OCI-LY7 (cell line): ENCODE results near the gene ENO2. TPM values are rescaled to one million over a fixed set of nuclear protein-coding genes. Genes with fewer than 3 reads are reported as not detected.

Experiments
- BruUV-seq: library from RNA; stranded (reverse); fragments of 400-500 nt; replicated peaks from 2 replicates; lab custom pipeline; 2021; lab: Mats Ljungman, UMichigan
- CTCF ChIA-PET: fragments of 300-600 bp; sonication (Branson Sonifier 250); formaldehyde crosslinking; loops from one replicate; lab custom pipeline; 2022; ENCODE audit warnings: antibody characterized with exemption; ENCODE audit not compliant: unreplicated experiment; lab: Charles Lee
- POLR2A ChIA-PET: fragments of 300-600 bp; sonication (Branson Sonifier 250); formaldehyde crosslinking; loops from one replicate; lab custom pipeline; 2022; ENCODE audit warnings: antibody characterized with exemption; lab: Charles Lee
- DNase-seq: peaks from one replicate; pipeline ENCODE4 v3.0.0-alpha.2; 2015; ENCODE audit warnings: low spot score
- H2AFZ ChIP-seq: fragments of 200-600 bp; sonication (generic), shearing (Covaris generic); 2 replicates; pipeline ENCODE4 v1.6.1; 2014; ENCODE audit warnings: mild to moderate bottlenecking, antibody characterized with exemption, low read length, moderate library complexity
- H3K27ac ChIP-seq: fragments of 200-600 bp; sonication (generic); 2 replicates; pipeline ENCODE4 v1.5.1; 2014; ENCODE audit warnings: mixed run types, low read depth, mild to moderate bottlenecking, moderate library complexity, low read length, inconsistent platforms; ENCODE audit not compliant: poor library complexity, severe bottlenecking
- H3K36me3 ChIP-seq: fragments of 200-600 bp; sonication (generic); 2 replicates; pipeline ENCODE4 v1.6.1; 2014; ENCODE audit warnings: mild to moderate bottlenecking, antibody characterized with exemption, low read length, moderate library complexity, mixed read lengths; ENCODE audit not compliant: insufficient read depth
- H3K4me1 ChIP-seq: fragments of 200-600 bp; sonication (generic); 2 replicates; pipeline ENCODE4 v1.5.1; 2014; ENCODE audit warnings: mild to moderate bottlenecking, low read length; ENCODE audit not compliant: insufficient read depth, poor library complexity, severe bottlenecking
- H3K4me2 ChIP-seq: fragments of 200-600 bp; sonication (generic); 2 replicates; pipeline ENCODE4 v1.6.1; 2014; ENCODE audit warnings: mild to moderate bottlenecking, low read length
- H3K4me3 ChIP-seq: fragments of 200-600 bp; sonication (generic); 2 replicates; pipeline ENCODE4 v1.5.1; 2014; ENCODE audit warnings: mild to moderate bottlenecking, low read depth, low read length; ENCODE audit not compliant: poor library complexity, severe bottlenecking
- H3K79me2 ChIP-seq: fragments of 200-600 bp; sonication (generic); 2 replicates; pipeline ENCODE4 v1.6.1; 2016; ENCODE audit warnings: low read depth, mild to moderate bottlenecking, low read length, moderate library complexity, mixed read lengths; ENCODE audit not compliant: insufficient read depth
- H3K9me2 ChIP-seq: fragments of 200-600 bp; sonication (generic); 2 replicates; pipeline ENCODE4 v1.6.1; 2016; ENCODE audit warnings: mild to moderate bottlenecking, low read length, mixed read lengths; ENCODE audit not compliant: insufficient read depth
- H3K9me3 ChIP-seq: fragments of 200-600 bp; sonication (generic); 2 replicates; pipeline ENCODE4 v1.6.1; 2014; ENCODE audit warnings: mild to moderate bottlenecking, mixed run types, low read length, mixed read lengths
- H4K20me1 ChIP-seq: fragments of 200-600 bp; sonication (generic); 2 replicates; pipeline ENCODE4 v1.6.1; 2014; ENCODE audit warnings: mild to moderate bottlenecking, antibody characterized with exemption, low read length, moderate library complexity, mixed read lengths; ENCODE audit not compliant: insufficient read depth
- CTCF ChIP-seq: fragments of 200-600 bp; sonication (generic); conservative IDR thresholded peaks from 2 replicates; pipeline ENCODE4 v1.5.1; 2014; ENCODE audit warnings: mild to moderate bottlenecking, antibody characterized with exemption, low read length, moderate library complexity, mixed read lengths
- EZH2phosphoT487 ChIP-seq: fragments of 200-600 bp; sonication (generic); IDR thresholded peaks from 2 replicates; pipeline ENCODE4 v1.6.1; 2018; ENCODE audit warnings: low read depth, borderline replicate concordance, mild to moderate bottlenecking, mixed run types, antibody characterized with exemption, low read length, moderate library complexity, mixed read lengths
- intact Hi-C: fragments of 100-400 bp; cut with micrococcal nuclease; formaldehyde crosslinking; loops from one replicate; pipeline ENCODE4 v1.10.0; 2022; ENCODE audit not compliant: unreplicated experiment
- total RNA-seq, 2 experiments: library from RNA; depleted of rRNA in 1 of 2; stranded (reverse); fragments of >200 nt in 1 of 2; shearing (Covaris generic) in 1 of 2; gene quantifications; 2 replicates each; pipeline ENCODE4 v1.2.3, GENCODE V29; 2014 to 2022

Gene ENO2
- total RNA-seq, 2 experiments from 2014 or later, result 24.9 to 89.5 TPM

GRCh38 chr12:6941267-6941666 lies 26.9 kb downstream of the ENO2 start:
- Histone ChIP-seq H3K9me3 (no peaks in the 10 kb centered on the region), H3K9me2 (no peaks in the 10 kb centered on the region), H3K27ac (no peak overlapping the region), H3K4me3 (no peak overlapping the region), H3K4me1 (peaks cover 30% of the 10 kb centered on the region), H3K79me2 (peaks cover 14% of the 10 kb centered on the region; the same call in 1 of the 2 replicates), H3K36me3 (no peaks in the 10 kb centered on the region), H3K4me2 (no peak overlapping the region), H2AFZ (no peak overlapping the region), H4K20me1 (no peaks in the 10 kb centered on the region)
- ChIA-PET POLR2A (interaction anchor here (1.0 to 1.1 kb wide), 3 partner anchors 18 to 73 kb away, joined by 3 read pairs; partner anchors contain the start of gene TPI1), CTCF (no interaction called here)
- no peak for DNase-seq
- TF ChIP-seq EZH2phosphoT487 (no peak), CTCF (no peak)
- BruUV-seq, result no TSS peak
- intact Hi-C loops, result no loop called here

- intact Hi-C loops, result no loop called here
Observed at GRCh38 chr12:6941782-6942181, 27.4 kb downstream of the ENO2 start.

More at GRCh38 chr12:6941782-6942181, 27.4 kb downstream of the ENO2 start:
- no peak for TF ChIP-seq CTCF
- TF ChIP-seq EZH2phosphoT487, result no peak
- Histone ChIP-seq H3K4me1 (peaks cover 32% of the 10 kb centered on the region), H3K4me3 (no peak overlapping the region), H3K36me3 (no peaks in the 10 kb centered on the region), H3K4me2 (no peak overlapping the region), H4K20me1 (no peaks in the 10 kb centered on the region), H2AFZ (no peak overlapping the region), H3K79me2 (peaks cover 12% of the 10 kb centered on the region; the same call in 1 of the 2 replicates), H3K9me3 (no peaks in the 10 kb centered on the region), H3K9me2 (no peaks in the 10 kb centered on the region), H3K27ac (no peak overlapping the region)
- BruUV-seq, result no TSS peak
- ChIA-PET POLR2A (interaction anchor here (1.0 to 1.1 kb wide), 2 partner anchors 20 to 74 kb away, joined by 3 read pairs; partner anchors contain the start of gene TPI1), CTCF (no interaction called here)
- no peak for DNase-seq
